AG09319 (cell line): Measurements from ENCODE around the gene SERPINB6.

Source experiments
- DNase-seq: peaks from one replicate; pipeline ENCODE4 v3.0.0-alpha.2; 2010; ENCODE audit warnings: low read depth; ENCODE audit errors: extremely low read depth
- CTCF ChIP-seq: IDR thresholded peaks from 2 replicates; pipeline ENCODE4 v1.5.1; 2011; ENCODE audit warnings: low read depth, mild to moderate bottlenecking, inconsistent platforms, low read length, moderate library complexity

The SERPINB6 gene

GRCh38 chr6:2900821-2901644 lies 70.3 kb downstream of the SERPINB6 start:
- no peak for TF ChIP-seq CTCF
- no peak for DNase-seq

- TF ChIP-seq CTCF = no peak
- DNase-seq = no peak
Observed at GRCh38 chr6:2900221-2900807, 71.1 kb downstream of the SERPINB6 start.

DNA sequence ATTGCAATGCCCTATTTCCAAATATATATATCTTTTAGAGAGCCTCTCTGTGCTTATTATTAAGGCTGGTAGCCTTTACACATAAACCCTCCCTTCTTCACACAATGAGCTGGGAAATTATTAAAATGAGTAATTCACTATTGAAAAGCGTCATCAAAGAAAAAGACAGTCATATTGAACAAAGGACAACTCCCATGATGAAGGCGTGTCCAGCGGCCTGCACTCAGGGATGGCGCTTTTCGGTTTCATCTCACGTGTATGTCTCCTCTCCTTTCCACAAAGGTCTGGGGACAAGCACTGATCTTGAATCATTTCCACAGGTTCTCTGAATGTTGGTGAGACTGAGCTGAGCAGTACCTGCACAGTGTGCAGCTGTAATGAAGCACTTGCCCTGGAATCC lies 71.8 kb downstream of the SERPINB6 start:
- no peak for TF ChIP-seq CTCF
- DNase-seq = no peak
